GM12873 (cell line): Measurements from ENCODE around the gene FLII.

Experiments
- TF ChIP-seq, protein P1 (sequence below): IDR thresholded peaks from 2 replicates; pipeline ENCODE4 v1.5.1; 2012; ENCODE audit warnings: low read depth, mild to moderate bottlenecking, moderate library complexity, low read length, control low read depth; ENCODE audit not compliant: insufficient read depth; ENCODE audit errors: missing control alignments

FLII gene

DNA sequence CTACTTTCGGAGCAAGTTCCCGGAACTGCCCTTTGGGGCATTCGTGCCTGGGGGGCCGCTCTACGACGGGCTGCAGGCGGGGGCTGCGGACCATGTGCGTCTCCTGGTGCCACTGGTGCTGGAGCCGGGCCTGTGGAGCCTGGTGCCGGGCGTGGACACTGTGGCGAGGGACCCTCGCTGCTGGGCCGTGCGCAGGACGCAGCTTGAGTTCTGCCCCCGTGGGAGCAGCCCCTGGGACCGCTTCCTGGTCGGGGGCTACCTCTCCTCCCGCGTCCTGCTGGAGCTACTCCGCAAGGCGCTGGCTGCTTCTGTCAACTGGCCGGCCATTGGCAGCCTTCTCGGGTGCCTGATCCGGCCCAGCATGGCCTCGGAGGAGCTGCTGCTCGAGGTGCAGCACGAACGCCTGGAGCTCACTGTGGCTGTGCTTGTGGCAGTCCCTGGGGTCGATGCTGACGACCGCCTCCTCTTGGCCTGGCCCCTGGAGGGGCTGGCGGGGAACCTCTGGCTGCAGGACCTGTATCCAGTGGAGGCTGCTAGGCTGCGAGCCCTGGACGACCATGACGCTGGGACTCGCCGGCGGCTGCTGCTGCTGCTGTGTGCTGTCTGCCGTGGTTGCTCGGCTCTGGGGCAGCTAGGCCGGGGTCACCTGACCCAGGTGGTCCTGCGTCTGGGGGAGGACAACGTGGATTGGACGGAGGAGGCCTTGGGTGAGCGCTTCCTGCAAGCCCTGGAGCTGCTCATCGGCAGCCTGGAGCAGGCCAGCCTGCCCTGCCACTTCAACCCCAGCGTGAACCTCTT, 5.5 kb upstream of the FLII start:
- TF ChIP-seq, protein P1, sequence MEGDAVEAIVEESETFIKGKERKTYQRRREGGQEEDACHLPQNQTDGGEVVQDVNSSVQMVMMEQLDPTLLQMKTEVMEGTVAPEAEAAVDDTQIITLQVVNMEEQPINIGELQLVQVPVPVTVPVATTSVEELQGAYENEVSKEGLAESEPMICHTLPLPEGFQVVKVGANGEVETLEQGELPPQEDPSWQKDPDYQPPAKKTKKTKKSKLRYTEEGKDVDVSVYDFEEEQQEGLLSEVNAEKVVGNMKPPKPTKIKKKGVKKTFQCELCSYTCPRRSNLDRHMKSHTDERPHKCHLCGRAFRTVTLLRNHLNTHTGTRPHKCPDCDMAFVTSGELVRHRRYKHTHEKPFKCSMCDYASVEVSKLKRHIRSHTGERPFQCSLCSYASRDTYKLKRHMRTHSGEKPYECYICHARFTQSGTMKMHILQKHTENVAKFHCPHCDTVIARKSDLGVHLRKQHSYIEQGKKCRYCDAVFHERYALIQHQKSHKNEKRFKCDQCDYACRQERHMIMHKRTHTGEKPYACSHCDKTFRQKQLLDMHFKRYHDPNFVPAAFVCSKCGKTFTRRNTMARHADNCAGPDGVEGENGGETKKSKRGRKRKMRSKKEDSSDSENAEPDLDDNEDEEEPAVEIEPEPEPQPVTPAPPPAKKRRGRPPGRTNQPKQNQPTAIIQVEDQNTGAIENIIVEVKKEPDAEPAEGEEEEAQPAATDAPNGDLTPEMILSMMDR, result no peak

DNA sequence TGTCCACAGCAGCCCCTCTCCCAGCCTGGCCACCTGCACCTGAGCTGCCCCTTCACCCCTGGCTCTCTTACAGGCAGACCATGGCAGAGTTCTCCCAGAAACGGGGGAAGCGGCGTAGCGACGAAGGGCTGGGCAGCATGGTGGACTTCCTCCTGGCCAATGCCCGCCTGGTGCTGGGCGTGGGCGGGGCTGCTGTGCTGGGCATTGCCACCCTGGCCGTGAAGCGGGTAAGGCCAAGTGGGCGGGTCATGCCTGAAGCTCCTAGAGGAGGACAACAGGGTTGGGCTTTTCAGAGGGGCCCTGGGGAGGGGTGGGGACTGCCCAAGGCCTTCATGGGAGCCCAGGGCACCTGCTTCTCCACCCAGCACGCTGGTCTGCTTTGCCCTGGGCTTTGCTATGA, 4.1 kb upstream of the FLII start:
- TF ChIP-seq, protein P1, result no peak

DNA sequence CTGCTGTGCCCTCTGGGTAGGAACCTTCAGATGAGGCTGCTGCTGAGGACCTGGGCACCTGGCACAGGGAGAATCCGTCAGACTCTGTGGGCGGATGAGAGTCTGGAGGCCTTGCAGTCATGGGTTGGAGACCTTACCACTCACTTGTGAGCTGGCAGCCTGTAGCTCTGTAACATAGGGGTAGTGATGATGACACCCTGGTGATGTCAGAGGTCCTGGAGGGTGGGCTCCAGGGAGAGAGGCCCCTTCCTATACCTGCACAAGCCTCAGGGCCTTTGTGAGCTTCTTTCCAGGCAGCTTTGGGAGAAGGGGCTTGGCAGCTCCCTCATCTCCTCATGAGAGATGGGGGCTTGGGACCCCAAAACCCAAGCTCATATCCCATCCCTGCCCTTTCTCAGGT, 3.6 kb upstream of the FLII start:
- TF ChIP-seq, protein P1, result no peak

DNA sequence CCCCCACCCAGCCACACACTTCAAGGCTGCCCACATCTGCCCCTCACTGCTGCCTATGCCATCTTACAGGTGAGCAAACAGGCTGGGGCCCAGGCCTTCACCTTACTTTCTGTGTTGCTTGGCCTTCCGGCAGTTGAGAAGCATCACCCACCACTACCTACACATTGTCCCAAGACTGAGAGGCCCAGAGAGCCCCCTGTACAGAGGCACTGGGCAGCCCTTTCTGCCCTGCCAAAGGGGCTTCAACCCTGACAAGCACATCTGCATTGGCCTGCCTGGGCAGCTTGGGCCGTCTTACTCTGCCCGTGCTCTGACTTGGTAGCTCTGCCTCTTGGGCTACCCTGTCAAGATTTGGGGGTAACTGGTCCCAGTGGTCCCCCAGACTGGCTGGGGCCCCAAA, 3.1 kb upstream of the FLII start:
- TF ChIP-seq, protein P1, result no peak

DNA sequence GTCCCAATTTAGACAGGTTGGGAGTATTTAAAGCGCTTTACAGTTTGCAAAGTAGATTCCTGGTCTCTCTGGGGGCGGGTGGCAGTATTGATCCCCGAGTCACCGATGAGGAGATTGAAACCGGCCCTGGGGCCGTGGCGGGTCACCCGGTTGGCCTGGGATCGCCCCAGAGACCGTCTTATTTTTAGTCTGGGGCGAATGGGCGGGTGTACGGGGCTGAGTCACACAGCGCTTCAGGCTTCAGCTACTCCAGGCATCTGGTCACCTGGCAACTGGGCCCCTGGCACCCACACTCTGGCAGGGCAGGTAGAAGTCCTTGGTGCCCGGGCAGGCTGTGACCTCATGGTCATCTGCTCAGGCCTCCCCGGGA, 2.6 kb upstream of the FLII start:
- TF ChIP-seq, protein P1, result no peak

- TF ChIP-seq, protein P1, result no peak
These were observed 2.0 kb upstream of the FLII start, which contains the start of gene MIEF2 for GRCh38 chr17:18260332-18261145. TSS of gene MIEF2 (plus strand) at chr17:18260662. CDS start at chr17:18262721, 2,059 bp downstream.

- TF ChIP-seq, protein P1, result no peak
These were observed 1.2 kb upstream of the FLII start for GRCh38 chr17:18259621-18260331.
